HG02938 (cell line): ENCODE data around the gene TRIM69.
"Not testable (repeated sequence)": the region's sequence is repeated elsewhere in the genome, so short reads cannot be mapped to it uniquely, and the experiment has no call there.

Experiments
- ATAC-seq: cut with Tn5 transposase; IDR thresholded peaks from one replicate; pipeline ENCODE4 v1.9.1; 2021; ENCODE audit warnings: mild to moderate bottlenecking, moderate library complexity; ENCODE audit not compliant: unreplicated experiment

TRIM69 gene

GRCh38 chr15:44735482-44736180 lies 697 bp upstream of the TRIM69 start:
- no peak for ATAC-seq

DNA sequence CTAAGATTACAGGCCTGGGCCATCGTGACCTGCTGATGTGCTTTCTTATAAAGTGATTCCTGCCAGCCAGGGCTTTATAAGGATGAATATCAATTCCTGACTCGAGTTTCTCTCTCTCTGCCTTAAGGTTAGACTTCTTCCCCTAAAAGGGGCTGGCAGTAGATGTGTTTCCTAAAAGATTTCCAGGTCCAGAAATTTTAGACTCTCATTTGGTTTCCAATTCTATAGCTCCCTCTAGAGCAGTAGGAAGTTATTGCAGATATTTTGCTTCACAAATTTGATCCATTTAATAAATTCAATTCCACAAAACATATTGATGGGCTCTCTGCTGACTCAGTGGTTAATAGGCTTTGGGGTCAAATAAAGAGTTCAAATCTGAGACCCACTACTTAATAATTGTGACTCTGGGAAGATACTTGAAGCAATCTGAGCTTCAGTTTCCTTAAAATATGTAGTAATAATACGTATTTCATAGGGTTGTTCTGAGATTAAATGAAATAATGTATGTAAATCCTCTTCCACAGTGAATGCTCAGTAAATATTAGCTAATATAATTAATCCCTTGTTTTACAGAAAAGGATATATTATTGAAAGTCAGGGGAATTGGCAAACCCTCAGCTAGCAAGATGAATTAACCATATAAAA lies 2.1 kb downstream of the TRIM69 start:
- no peak for ATAC-seq

DNA sequence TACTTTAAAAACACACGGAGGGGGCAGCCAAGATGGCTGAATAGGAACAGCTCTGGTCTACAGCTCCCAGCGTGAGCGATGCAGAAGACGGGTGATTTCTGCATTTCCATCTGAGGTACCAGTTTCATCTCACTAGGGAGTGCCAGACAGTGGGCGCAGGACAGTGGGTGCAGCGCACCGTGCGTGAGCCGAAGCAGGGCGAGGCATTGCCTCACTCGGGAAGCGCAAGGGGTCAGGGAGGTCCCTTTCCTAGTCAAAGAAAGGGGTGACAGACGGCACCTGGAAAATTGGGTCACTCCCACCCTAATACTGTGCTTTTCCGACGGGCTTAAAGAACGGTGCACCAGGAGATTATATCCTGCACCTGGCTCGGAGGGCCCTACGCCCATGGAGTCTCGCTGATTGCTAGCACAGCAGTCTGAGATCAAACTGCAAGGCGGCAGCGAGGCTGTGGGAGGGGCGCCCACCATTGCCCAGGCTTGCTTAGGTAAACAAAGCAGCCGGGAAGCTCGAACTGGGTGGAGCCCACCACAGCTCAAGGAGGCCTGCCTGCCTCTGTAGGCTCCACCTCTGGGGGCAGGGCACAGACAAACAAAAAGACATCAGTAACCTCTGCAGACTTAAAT lies 3.0 kb downstream of the TRIM69 start:
- not testable (repeated sequence) for ATAC-seq

DNA sequence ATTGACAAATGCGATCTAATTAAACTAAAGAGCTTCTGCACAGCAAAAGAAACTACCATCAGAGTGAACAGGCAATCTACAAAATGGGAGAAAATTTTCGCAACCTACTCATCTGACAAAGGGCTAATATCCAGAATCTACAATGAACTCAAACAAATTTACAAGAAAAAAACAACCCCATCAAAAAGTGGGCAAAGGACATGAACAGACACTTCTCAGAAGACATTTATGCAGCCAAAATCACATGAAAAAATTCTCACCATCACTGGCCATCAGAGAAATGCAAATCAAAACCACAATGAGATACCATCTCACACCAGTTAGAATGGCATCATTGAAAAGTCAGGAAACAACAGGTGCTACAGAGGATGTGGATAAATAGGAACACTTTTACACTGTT lies 7.1 kb downstream of the TRIM69 start:
- not testable (repeated sequence) for ATAC-seq

- no peak for ATAC-seq
Measured at GRCh38 chr15:44753345-44753744, 17.0 kb downstream of the TRIM69 start.

- ATAC-seq = no peak
Measured at GRCh38 chr15:44763187-44763586, 26.9 kb downstream of the TRIM69 start.

GRCh38 chr15:44763848-44764247 lies 27.5 kb downstream of the TRIM69 start:
- ATAC-seq = no peak

- no peak for ATAC-seq
Measured at GRCh38 chr15:44765036-44765435, 28.7 kb downstream of the TRIM69 start.

DNA sequence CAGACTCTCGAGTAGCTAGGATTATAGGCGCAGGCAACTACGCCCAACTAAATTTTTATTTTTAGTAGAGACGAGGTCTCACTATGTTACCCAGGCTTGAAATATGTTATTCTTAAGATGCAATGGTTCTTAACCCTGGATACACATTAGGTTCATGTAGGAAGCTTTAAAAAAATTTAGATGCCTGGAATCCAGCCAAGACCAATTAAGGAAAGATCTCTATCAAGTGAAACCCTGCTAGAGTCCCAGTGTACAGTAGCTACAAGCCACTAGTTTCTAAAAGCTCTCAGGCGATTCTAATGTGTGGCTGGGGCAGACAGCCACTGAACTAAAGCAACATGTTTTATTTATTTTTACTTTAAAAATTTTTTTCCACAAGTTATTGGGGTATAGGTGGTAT lies 33.2 kb downstream of the TRIM69 start:
- no peak for ATAC-seq

- not testable (repeated sequence) for ATAC-seq
Measured at GRCh38 chr15:44770715-44771114, 34.4 kb downstream of the TRIM69 start.

GRCh38 chr15:44775953-44776352 lies 39.6 kb downstream of the TRIM69 start:
- ATAC-seq = no peak

DNA sequence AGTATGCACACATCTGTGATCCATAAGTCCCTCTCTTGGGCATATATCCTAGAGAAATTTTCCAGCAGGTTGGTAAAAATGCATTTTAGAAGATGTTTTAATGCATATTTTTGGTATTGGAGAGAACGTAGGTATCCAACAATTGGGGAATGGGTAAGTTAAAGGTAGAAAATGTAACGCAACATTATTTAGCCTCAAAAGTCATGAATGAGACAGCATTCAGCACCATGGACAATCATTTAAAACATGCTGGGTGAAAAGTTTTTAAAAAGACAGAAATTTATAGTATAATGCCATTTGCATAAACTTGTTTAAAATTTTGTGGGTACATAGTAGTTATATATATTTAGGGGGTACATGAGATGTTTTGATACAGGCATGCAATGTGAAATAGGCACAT lies 43.4 kb downstream of the TRIM69 start:
- ATAC-seq = no peak

DNA sequence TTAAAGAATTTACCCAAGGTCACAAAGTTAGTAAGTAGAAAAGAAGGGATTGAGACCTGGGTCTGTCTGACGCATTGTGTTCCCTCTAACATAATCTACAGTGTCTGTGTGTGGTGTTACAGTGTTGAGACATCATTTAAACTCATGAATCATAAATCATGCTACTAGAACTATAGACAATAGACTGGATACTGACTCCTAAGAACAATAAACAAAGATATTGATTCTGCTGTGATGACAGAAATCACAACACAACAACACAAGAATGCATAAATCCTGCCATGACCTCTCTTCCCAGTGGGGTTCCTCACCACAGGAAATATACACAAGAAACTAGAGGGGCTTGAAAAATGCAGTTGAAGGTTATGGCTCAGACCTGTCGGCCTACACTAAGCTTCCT lies 44.3 kb downstream of the TRIM69 start:
- ATAC-seq = no peak

DNA sequence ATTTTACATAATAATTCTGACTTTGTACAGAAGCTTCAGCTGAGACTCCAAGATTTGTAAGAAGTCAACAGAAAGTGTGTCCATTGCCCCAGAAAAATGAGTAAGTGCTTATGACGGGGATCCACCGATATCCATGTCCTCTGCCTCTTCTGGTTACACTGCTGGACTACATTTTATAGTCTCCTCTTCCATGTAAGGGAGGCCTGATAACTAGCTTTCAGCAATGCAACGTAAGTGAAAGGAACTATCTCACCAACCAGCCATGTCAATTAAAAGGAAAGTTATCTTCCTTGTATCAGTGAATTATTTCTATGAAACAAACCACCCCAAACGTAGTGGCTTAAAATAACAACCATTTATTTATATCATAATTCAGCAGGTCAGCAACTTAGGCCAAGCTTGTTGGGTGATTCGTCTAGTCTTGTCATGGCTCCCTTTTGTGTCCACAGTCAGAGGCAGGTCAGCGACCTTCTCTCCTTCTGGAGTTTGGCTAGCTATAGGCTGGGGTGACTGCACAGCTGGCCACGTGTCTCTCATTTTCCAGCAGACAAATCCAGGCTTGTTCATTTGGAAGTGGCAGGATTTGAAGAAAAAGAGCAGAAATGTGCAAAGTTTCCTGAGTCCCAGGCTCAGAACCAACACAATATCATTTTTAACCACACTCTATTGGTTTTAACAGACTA lies 44.9 kb downstream of the TRIM69 start:
- ATAC-seq = no peak

- ATAC-seq = no peak
Measured at GRCh38 chr15:44782516-44782915, 46.2 kb downstream of the TRIM69 start.

- ATAC-seq = not testable (repeated sequence)
Measured at GRCh38 chr15:44784918-44785274, 48.6 kb downstream of the TRIM69 start.

- ATAC-seq = no peak
Measured at GRCh38 chr15:44788748-44789147, 52.4 kb downstream of the TRIM69 start.

DNA sequence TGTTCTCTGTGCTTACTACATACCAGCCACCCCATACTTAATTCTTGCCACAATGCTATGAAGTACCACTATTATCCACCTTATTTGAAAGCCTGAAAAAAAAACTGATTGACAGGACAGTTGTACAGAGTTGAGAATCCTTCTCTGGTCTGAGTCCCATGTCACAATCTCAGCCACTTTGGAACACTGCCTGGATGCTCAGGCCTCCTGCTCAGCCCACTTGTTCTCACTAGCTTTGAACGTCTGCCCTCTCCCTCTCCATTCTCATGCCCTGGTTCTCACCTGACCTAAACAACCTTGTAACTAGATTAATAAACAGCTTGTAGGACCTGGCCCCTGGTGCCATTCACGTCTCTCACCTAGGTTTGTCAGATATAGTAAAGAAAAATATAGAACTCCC lies 53.9 kb downstream of the TRIM69 start:
- ATAC-seq = no peak

GRCh38 chr15:44790656-44791055 lies 54.3 kb downstream of the TRIM69 start:
- no peak for ATAC-seq

- ATAC-seq = no peak
Measured at GRCh38 chr15:44792715-44793114, 56.4 kb downstream of the TRIM69 start.

DNA sequence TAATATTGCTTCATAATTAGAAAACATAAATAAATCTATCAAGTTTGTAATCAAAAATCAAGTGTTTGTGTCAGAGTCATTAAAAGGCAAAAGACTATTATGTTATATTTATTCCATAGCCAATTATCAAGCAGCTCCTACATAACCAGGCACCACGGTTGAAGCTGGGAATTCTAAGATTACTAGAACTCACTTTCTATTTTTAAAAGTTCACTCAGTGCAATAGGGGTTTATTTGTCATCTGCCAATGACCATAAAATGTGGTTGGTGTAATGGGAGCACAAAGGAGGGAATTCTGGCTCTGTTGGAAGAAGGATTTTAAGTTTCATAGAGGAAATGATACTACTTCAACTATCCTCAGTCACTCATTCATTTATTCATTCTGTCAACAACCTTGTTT lies 57.7 kb downstream of the TRIM69 start:
- no peak for ATAC-seq

- ATAC-seq = no peak
Measured at GRCh38 chr15:44796508-44796907, 60.2 kb downstream of the TRIM69 start.
